WTC11 (cell line): ENCODE results near the gene SNX13.

ENCODE experiments used
- NR2C2 ChIP-seq: sonication (generic); formaldehyde crosslinking; IDR thresholded peaks from 2 replicates; pipeline ENCODE4 v1.8.0; 2022; ENCODE audit warnings: mild to moderate bottlenecking, missing genetic modification reagents
- ZNF138 ChIP-seq: sonication (generic); formaldehyde crosslinking; conservative IDR thresholded peaks from 2 replicates; pipeline ENCODE4 v1.8.1; 2022; ENCODE audit warnings: mild to moderate bottlenecking, moderate library complexity, missing genetic modification reagents

DNA sequence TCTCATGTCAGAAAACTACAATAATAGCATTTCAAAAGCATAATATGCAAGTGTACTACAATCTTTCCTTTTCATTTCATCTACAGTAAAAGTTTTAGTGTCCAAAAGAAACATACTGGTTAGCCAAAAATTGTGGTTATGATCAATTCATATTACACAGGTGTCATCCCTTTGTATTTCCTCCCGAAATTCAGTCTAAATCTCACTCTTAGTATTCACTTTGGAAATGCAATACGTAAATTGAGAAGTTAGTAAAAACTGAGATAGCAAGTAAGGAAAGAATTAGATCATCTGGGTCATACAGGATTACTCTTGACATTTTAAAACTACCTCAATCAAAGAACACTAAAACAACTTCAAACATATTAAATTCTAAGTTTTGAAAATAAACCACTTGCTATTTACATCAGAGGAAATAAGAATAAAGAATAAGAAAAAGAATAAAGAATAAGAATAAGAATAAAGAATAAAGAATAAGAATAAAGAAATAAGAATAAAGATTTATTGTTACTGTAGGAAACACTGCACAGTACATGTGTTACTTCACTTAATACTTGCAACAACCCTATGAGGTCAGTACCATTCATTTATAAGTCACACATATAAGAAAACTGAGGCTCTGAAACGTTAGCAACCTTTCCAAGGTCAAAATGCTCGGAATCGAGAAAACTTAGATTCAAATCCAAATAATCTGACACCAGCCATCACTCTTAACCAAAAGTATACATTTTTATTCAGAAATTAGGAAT is 10.5 kb downstream of the SNX13 start:
- TF ChIP-seq NR2C2, result no peak
- TF ChIP-seq ZNF138 (CRISPR knock-in tag), result no peak
